Fibroblast of peridontal ligament (primary cell): ENCODE data around the gene PTPRT.

Experiments used
- DNase-seq: peaks from one replicate; pipeline ENCODE4 v3.0.0-alpha.2; 2010; ENCODE audit errors: extremely low read depth

The PTPRT gene

GRCh38 chr20:43189554-43190331 is at the start of gene PTPRT:
Gene PTPRT, minus strand, starts transcription at chr20:43189906. Its CDS starts 173 bp downstream, at chr20:43189733.
- no peak for DNase-seq

DNA sequence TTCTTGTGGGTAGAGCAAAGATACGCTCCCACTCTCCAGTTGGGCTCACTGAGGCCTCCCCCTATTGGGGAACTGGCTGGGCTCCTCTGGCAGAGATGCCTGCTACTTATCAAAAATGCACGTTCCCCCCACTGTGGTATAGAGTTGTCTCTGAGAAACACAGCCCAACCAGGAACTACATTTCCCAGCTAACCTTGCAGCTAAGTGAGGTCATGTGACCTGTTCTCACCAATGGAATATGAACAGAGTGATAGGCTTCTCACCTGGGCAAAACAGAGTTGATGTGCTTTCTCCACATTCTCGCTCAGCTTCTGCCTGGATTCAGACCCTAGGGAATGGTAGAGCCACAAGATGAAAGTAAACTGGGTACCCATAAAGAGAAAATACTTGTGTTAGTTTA is 49.1 kb upstream of the PTPRT start:
- no peak for DNase-seq

DNA sequence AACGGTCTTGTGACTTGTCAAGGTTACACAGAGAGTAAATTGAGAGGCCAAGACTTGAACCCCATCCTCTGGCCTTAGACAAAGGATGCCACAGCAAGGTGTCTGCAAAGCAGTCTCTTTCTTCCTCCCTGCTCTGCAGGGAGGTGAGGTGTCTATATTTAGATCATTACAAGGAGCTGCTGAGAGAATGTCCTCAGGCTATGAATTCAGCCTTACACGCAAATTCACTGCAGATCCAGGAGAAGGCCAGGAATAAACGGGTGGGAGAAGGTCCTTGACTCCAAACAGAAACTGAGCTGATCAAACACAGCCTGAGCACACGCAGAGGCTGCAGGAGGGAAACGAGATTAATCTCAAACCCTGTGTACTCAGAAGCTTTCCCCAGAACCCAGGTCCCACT is 48.6 kb upstream of the PTPRT start:
- no peak for DNase-seq

GRCh38 chr20:43237651-43238168 is 48.0 kb upstream of the PTPRT start:
- no peak for DNase-seq

GRCh38 chr20:43235998-43236397 is 46.3 kb upstream of the PTPRT start:
- no peak for DNase-seq

- DNase-seq = no peak
Measured at GRCh38 chr20:43231829-43232228, 42.1 kb upstream of the PTPRT start.

DNA sequence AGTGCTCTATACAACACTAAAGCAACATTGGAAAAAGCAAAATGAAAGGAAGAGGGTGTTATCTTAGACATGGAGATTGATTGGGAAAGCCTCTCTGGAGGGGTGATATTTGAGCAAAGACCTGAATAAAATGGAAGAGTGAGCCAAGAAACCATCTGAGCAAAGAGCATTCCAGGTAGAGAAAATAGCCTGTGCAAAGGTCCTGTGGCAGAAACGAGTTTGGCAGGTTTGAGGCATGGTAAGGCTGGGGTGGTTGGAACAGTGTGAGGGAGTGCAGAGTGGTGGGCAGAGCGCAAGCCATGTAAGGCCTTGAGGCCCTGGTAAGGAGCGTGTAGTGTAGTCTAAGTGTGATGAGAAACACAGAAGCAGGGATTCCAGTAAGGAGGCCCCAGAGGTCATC is 40.0 kb upstream of the PTPRT start:
- DNase-seq = no peak

- no peak for DNase-seq
Measured at GRCh38 chr20:43220612-43221011, 30.9 kb upstream of the PTPRT start.

GRCh38 chr20:43210901-43211300 is 21.2 kb upstream of the PTPRT start:
- DNase-seq = no peak

GRCh38 chr20:43209831-43210230 is 20.1 kb upstream of the PTPRT start:
- DNase-seq = no peak

- DNase-seq = no peak
Measured at GRCh38 chr20:43205699-43206098, 16.0 kb upstream of the PTPRT start.

GRCh38 chr20:43202100-43202499 is 12.4 kb upstream of the PTPRT start:
- DNase-seq = no peak

DNA sequence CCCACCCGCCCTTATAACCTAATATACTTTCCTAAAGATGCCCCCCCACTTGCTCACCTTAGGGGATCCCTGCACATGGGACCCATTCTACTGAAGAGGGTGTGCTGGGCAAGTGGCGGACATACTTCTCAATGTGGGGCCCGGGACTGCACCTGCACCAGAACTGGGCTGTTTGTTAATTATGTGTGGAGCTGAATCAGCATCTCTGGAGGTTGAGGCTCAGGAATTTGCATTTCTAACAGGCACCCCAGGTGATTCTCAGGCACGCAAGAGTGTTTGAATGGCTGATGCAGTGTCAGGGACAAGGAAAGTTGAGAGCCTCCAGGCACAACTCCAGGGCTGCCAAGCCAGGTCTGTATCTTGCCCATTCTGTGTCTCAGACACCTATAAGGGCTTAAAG is 8.9 kb upstream of the PTPRT start:
- DNase-seq = no peak

DNA sequence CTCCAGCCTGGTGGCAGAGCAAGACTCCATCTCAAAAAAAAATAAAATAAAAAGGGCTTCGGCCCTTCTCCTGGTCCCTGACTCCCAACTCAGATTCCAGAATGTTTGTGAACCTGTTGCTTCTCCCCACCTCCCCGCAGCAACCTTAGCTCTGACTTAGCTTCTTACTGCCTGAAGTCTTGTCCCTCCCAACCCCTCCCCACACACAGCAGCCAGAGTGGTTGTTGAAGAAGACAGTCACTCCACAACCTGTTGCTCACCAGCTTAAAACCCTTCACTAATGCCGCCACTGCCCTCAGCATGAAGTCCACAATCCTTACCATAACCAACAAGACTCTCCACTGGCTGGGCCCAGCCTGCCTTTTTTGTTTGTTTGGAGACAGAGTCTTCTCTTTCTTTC is 6.5 kb upstream of the PTPRT start:
- no peak for DNase-seq

- DNase-seq = no peak
Measured at GRCh38 chr20:43194137-43194536, 4.4 kb upstream of the PTPRT start.

- DNase-seq = no peak
Measured at GRCh38 chr20:43193443-43193842, 3.7 kb upstream of the PTPRT start.

DNA sequence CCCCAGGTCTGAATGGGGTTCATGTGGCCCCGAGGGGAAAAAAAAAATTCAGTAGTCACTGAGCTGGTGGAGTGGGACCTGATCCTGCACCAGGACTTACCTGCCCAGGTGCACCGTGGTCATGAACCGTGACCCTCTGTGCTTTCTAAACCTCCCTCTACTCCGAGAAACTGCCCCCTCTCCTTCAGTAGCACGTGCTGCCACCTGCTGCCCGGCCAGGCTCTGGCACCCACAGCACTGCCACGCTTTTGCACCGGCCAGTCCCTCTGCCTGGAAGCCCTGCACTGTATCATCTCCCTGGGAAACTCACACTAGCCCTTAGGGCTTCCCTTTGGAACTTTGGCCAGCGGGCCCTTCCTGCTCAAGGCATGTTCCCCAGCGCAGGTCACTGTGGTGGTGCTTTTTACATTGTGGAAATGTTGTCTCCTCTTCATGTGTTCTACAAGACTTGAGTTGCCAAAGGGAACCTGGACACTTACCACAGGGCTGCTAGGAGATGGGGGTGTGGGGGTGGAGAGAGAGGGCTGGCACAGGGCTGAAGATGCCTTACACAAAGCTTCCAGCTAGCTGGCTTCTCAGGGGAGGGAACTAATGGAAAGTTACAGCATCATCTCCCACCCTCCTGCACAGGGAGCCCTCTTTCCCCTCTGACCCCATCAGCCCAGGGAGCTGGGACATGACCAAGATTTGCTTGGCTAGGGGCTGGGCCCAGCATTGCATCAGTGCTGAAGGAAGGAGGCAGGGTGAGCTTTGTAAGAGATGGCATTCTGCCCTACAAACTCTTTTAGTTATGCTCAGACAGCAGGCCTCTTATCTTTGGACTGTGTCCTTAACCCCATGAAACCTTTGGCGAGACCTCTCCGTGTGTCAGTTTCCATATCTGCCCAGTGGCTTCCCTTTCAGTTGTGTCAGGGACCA is 2.5 kb upstream of the PTPRT start:
- no peak for DNase-seq

GRCh38 chr20:43191143-43191542 is 1.4 kb upstream of the PTPRT start:
- no peak for DNase-seq

DNA sequence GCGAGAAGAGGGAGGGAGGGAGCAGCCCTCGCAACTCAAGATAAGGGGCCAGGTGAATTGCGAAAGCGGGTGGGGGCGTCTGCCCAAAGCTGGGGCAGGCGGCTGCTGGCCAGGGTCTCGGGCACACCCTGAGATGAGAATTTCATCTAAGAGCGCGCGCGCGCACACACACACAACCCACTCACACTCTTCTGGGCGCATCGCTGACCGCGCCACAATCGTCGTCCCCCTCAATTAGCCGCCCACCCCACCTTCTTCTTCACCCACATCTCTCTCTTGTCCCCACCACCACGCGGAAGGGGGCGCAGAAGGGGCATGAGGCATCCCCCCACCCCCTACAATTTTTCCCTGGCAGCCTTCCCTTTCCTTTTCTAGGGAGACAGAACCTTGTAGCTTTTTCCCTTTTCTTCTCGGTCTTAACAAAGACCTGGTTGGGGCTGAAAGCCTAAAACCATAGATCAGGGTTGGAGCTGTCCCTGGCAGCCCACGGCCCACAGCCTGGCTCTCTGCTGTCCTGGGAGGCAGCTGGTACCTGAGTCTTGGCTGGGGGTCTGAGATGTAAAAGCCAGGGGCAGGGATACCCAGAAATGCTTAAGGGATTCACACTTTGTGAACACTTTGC is 737 bp upstream of the PTPRT start:
- DNase-seq = no peak

DNA sequence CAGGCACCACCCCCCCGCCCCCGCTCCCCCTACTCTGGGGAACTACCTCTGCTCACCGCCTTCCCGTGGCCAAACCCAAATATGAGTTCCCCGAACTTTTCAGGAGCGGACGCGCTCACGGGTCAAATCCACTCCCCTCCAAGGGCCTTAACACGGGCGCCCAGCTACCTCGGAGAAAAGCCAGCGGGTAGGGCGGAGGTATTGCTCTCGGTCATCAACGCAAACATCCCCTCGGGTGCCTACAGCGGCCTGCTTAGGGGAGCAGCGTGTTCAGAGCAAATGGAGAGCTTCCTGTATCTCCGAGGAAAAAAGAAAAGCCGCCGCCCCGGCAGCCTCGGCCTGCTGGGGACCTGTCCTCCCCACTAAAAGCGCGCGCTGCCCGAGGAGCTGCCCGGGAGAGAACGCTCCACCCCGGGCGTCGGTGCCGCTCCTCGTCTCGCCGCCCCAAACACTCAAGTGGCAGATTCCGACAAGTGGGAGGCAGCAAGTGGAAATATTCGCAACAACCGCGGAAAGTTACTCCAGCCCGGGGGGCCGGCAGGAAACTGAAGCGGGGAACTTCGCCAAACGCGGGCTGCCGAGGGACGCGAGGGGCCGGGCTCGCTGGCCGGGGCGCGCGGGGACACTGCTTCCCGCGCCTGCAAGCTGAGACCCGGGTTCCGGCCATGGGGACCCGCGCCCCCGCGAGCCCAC is 699 bp downstream of the PTPRT start:
- no peak for DNase-seq

DNA sequence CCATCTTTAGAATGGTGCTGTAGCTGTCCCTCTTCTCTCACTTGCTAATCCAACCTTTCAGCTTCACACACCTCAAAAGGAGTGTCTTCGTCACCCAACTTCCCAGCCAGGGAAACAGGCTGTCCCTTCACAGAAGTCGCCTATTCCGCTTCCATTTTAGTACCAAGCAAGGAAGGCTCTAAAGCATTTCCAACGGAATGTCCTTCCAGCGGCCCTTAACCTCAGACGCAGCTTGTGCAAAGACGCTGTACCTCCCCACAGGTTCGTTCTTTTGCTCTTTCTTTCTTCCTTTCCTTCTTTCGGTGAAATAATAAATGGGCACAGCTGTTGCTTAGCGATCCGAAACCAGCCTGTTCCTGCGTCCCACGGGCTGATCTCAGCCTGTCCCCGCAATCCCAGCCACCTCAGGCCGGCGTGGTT is 1.5 kb downstream of the PTPRT start:
- peak; percentile 0 for DNase-seq
